GM12891 (cell line): ENCODE measurements around the gene SLC9C2.

Experiments used
- POLR2A ChIP-seq: IDR thresholded peaks from 2 replicates; pipeline ENCODE4 v1.6.1; 2011; ENCODE audit warnings: low read depth, low read length, control low read depth
- POLR2AphosphoS5 ChIP-seq: IDR thresholded peaks from 2 replicates; pipeline ENCODE4 v1.6.1; 2011; ENCODE audit warnings: low read depth, low read length, control low read depth
- TAF1 ChIP-seq: IDR thresholded peaks from 2 replicates; pipeline ENCODE4 v1.6.1; 2011; ENCODE audit warnings: low read depth, low read length, control low read depth

DNA sequence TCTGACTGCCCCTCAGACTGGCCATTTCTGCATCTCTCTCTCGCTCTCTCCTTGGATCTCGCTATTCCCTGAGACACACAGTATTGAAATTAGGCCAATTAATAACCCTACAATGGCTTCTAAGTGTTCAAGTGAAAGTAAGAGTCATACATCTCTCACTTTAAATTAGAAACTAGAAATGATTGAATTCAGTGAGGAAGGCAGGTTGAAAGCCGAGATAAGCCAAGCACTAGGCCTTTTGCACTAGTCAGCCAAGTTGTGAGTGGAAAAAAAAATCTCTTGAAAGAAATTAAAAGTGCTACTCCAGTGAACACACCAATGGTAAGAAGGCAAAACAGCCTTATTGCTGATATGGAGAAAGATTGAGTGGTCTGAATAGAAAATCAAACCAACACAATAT lies 51.2 kb downstream of the SLC9C2 start:
- TF ChIP-seq POLR2A (no peak), POLR2AphosphoS5 (no peak), TAF1 (no peak)
